ENCODE data around the gene CARD9. TPM values are rescaled to one million over a fixed set of nuclear protein-coding genes. Genes with fewer than 3 reads are reported as not detected.
A peak's percentile ranks its signal among the peaks of the same experiment; 100 is the strongest.

Gene CARD9
- total and polyA plus RNA-seq, 11 donors = 0.30 to 7.1 (median 0.77) TPM

DNA sequence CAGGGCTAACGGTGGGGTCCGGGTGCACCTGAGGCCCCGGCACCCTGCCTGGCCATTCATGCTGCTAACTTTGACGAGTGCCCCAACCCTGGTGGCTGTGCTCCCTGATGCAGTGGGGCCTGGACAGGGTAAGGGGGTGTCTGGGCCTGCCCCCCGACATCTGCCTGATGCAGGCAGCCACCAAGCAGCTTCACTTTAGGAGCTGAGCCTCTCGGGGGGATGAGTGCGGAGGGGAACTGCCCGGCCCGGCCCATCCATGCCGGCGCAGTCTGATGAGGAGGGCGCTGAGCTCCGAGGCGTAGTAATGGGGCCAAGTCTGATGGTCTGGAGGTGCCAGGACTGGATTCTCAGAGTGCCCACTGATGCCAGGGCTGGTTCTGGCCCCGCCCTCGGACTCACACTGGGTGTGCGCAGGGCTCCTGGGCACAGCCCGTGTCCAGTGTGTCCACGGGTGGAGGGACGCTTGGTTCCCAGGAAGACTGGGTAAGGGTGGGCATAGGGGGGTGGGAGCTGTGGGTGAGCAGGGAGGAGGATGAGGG is 26.5 kb downstream of the CARD9 start:
- Histone ChIP-seq H3K4me1 (peaks cover 0 to 45% (median 36%) of the 10 kb centered on the region in 12 donors), H3K27ac (no peak overlapping the region), H3K36me3 (peaks cover 0 to 11% (median 0%) of the 10 kb centered on the region in 9 donors), H3K27me3 (no peaks in the 10 kb centered on the region), H3K4me3 (no peak overlapping the region), H3K9me3 (no peaks in the 10 kb centered on the region)
- ATAC-seq (no peak), DNase-seq (no peak)
- intact Hi-C loops (cut with DNase I) = no loop called here
- TF ChIP-seq POLR2A (IDR thresholded peaks at IDR 0.05) = no peak
- TF ChIP-seq, protein P1, sequence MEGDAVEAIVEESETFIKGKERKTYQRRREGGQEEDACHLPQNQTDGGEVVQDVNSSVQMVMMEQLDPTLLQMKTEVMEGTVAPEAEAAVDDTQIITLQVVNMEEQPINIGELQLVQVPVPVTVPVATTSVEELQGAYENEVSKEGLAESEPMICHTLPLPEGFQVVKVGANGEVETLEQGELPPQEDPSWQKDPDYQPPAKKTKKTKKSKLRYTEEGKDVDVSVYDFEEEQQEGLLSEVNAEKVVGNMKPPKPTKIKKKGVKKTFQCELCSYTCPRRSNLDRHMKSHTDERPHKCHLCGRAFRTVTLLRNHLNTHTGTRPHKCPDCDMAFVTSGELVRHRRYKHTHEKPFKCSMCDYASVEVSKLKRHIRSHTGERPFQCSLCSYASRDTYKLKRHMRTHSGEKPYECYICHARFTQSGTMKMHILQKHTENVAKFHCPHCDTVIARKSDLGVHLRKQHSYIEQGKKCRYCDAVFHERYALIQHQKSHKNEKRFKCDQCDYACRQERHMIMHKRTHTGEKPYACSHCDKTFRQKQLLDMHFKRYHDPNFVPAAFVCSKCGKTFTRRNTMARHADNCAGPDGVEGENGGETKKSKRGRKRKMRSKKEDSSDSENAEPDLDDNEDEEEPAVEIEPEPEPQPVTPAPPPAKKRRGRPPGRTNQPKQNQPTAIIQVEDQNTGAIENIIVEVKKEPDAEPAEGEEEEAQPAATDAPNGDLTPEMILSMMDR (IDR thresholded peaks at IDR 0.05) = no peak
- 85 to 94% (median 89%) methylated on average over 11 to 20 of the region's 20 CpGs for whole genome bisulfite sequencing, 4 donors

DNA sequence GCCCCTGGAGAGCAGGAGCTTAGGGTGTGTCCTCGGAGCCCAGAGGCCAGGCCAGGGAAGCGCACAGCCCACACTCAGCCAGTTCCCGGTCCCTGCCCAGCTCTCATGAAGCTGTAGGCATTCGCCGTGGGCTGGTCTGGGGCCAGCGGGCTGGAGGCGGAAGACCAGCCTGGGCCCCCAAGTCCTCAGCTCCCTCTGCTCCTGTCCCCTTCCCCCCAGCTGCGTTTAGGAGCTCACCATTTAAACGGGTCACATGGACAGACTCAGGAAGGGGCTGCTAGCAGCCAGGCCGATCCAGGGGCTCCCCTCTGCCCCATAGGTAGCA is 27.4 kb downstream of the CARD9 start:
- peaks cover 0 to 11% (median 0%) of the 10 kb centered on the region in 9 donors for H3K36me3 ChIP-seq
- no peaks in the 10 kb centered on the region for H3K9me3 ChIP-seq
- peaks cover 0 to 54% (median 42%) of the 10 kb centered on the region in 12 donors for H3K4me1 ChIP-seq
- H3K27me3 ChIP-seq = no peaks in the 10 kb centered on the region
- H3K4me3 ChIP-seq = peak overlapping the region in 9 of 12 donors; percentile 10 to 52 (median 24)
- intact Hi-C loops (cut with DNase I) = no loop called here
- DNase-seq = no peak
- ATAC-seq = no peak
- H3K27ac ChIP-seq = peak overlapping the region in 11 of 12 donors; percentile 21 to 94 (median 68)
- WGBS, 4 donors = 33 to 76% (median 64%) methylated on average over 4 to 10 of the region's 10 CpGs
- TF ChIP-seq, protein P1 (IDR thresholded peaks at IDR 0.05) = peak in 2 of 12 donors; percentile 1 to 3
- TF ChIP-seq POLR2A (IDR thresholded peaks at IDR 0.05) = no peak

DNA sequence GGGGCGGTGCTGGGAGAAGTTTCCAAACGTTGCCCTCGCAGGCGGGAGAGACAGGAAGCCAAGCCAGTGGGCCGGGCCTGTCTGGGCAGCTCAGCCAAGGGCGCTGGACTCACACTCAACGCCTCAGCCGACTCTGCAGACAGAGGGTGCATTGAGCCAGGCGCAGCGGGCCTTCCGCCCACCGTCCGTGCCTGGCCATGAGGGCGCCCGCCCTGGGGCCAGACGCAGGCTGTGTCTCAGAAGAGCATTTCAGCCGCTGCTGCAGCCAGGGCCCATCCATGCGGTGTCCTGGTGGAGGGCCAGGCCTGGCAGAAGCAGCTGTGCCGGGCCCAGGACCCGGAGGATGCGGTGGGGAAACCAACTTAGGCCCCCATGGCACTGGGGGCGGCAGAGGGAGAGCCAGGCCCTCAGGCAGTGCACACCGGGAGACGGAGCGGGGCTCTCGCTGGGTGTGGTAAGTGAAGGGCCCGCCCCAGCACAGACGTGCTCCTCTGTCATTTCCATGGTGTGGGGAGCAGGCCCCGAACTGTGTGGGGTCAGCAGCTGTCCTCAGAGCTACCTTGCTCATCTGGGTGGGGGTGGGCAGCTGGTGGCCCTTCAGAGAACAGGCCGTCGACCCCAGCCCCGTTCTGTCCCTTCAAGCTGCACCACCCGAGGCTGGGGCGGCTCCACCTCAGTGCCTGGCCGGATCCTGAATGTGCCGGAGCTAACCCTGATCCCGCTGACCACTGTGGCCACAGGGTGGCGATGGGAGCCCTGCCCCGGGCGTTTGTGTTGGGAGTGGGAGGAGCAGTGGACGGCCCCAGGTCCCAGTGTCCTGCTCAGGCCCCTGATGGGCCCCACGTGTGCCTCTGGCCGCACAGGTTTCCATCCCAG is 27.9 kb downstream of the CARD9 start:
- TF ChIP-seq, protein P1 (IDR thresholded peaks at IDR 0.05) = peak in 11 of 12 donors; percentile 19 to 69 (median 53)
- TF ChIP-seq POLR2A (IDR thresholded peaks at IDR 0.05) = no peak
- WGBS, 4 donors = 43 to 49% (median 47%) methylated on average over 7 to 43 of the region's 43 CpGs
- H3K4me3 ChIP-seq = peak overlapping the region in 9 of 12 donors; percentile 10 to 52 (median 24)
- peak in 4 of 5 donors; percentile 68 to 85 (median 79) for DNase-seq
- no peaks in the 10 kb centered on the region for H3K27me3 ChIP-seq
- peaks cover 0 to 60% (median 42%) of the 10 kb centered on the region in 12 donors for H3K4me1 ChIP-seq
- H3K36me3 ChIP-seq = peaks cover 0 to 11% (median 0%) of the 10 kb centered on the region in 9 donors
- H3K9me3 ChIP-seq = no peaks in the 10 kb centered on the region
- intact Hi-C loops (cut with DNase I) = loop anchor here in 1 of 10 donors (2.0 kb wide), 1 partner anchor 17 kb away; the partner anchor contains the start of gene DNLZ
- H3K27ac ChIP-seq = peak overlapping the region; percentile 18 to 94 (median 64)
- peak; percentile 39 to 57 (median 44) for ATAC-seq

Data from heart left ventricle (tissue), 16 donors.